ENCODE measurements around the gene TAAR5. TPM values are rescaled to one million over a fixed set of nuclear protein-coding genes. Genes with fewer than 3 reads are reported as not detected.

TAAR5 gene
- total and polyA plus RNA-seq, 2 donors (not counting 1 experiment from before 2014, with no cell fraction given), result not detected

DNA sequence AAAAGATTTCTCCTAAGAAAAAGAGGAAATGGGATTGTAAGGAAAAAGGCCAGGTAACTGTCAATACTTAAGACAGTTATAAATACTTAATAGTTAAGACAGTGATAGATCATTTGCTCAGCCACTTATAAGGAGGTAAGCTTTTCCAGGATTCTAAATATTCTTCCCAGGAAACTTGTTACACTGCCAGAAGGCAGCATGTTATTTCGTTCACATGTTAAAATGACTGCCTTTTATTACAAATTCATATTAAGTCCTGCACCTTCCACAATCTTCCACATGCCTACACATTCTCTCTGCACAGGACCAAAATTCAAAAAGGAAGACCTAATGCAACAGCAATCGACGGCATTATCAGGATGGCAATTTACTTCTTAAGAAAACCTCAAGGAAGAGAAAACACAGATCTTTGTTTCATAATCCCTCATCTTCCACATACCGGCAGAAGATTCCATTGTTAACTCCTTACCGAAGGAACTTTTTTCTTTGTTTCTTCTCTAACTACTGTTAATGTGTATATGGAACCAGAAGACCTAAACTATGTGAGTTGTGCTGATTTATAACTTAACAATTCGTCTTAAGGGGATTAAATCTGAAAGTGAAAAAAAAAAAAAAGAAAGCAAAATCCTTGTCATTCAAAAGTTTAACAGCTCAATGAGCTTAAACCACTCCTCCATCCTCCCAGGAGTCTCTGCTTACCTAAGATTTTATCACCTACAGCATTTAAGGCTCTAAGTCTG lies 33.7 kb upstream of the TAAR5 start:
- Histone ChIP-seq H3K4me1 (ENCODE audit: control insufficient read depth in 2 of 2, insufficient read depth in 2 of 2, low read length in 2 of 2) (no peaks in the 10 kb centered on the region), H3K9ac (ENCODE audit: low read length) (no peak overlapping the region), H3K27me3 (replicated peaks in 1 of 4; ENCODE audit: control extremely low read depth in 1 of 4, control insufficient read depth in 3 of 4, insufficient read depth in 4 of 4, low read length in 3 of 4) (peaks cover 0 to 3% (median 0%) of the 10 kb centered on the region in 4 experiments), H3K79me2 (ENCODE audit: control insufficient read depth, insufficient read depth, low read length) (no peaks in the 10 kb centered on the region), H3K27ac (ENCODE audit: low read length in 2 of 2) (no peak overlapping the region), H4K20me1 (ENCODE audit: control insufficient read depth, insufficient read depth, low read length, poor library complexity, severe bottlenecking) (no peaks in the 10 kb centered on the region), H3K36me3 (replicated peaks in 1 of 2; ENCODE audit: control extremely low read depth in 1 of 2, control insufficient read depth in 1 of 2, extremely low read depth in 1 of 2, insufficient read depth in 2 of 2, low read length in 1 of 2) (no peaks in the 10 kb centered on the region), H2AFZ (ENCODE audit: insufficient read depth, low read depth, low read length, poor library complexity, severe bottlenecking) (no peak overlapping the region), H3K4me3 (ENCODE audit: control extremely low read depth in 1 of 5, extremely low read depth in 1 of 5, insufficient read depth in 1 of 5, low read depth in 2 of 5, low read length in 4 of 5) (no peak overlapping the region), H3K9me3 (ENCODE audit: control extremely low read depth in 1 of 3, control insufficient read depth in 2 of 3, insufficient read depth in 1 of 3, low read length in 2 of 3) (no peaks in the 10 kb centered on the region), H3K4me2 (replicated peaks; ENCODE audit: low read depth, low read length, poor library complexity, severe bottlenecking) (no peak overlapping the region)
- no peak for ATAC-seq (ENCODE audit: low read depth)
- POLR2A ChIA-PET, result no interaction called here
- CTCF ChIA-PET, result no interaction called here
- no peak for DNase-seq
- H3K27me3 Mint-ChIP-seq, result peaks cover 28% of the 10 kb centered on the region
- TF ChIP-seq, protein P1, sequence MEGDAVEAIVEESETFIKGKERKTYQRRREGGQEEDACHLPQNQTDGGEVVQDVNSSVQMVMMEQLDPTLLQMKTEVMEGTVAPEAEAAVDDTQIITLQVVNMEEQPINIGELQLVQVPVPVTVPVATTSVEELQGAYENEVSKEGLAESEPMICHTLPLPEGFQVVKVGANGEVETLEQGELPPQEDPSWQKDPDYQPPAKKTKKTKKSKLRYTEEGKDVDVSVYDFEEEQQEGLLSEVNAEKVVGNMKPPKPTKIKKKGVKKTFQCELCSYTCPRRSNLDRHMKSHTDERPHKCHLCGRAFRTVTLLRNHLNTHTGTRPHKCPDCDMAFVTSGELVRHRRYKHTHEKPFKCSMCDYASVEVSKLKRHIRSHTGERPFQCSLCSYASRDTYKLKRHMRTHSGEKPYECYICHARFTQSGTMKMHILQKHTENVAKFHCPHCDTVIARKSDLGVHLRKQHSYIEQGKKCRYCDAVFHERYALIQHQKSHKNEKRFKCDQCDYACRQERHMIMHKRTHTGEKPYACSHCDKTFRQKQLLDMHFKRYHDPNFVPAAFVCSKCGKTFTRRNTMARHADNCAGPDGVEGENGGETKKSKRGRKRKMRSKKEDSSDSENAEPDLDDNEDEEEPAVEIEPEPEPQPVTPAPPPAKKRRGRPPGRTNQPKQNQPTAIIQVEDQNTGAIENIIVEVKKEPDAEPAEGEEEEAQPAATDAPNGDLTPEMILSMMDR (IDR thresholded peaks at IDR 0.05), result no peak
- TF ChIP-seq EZH2 (IDR thresholded peaks at IDR 0.05; ENCODE audit: borderline replicate concordance, insufficient read depth, low read depth, low read length, poor library complexity, severe bottlenecking), result no peak
- no peak overlapping the region for H3K27ac Mint-ChIP-seq
- no peaks in the 10 kb centered on the region for H3K9me3 Mint-ChIP-seq (ENCODE audit: insufficient read depth)
- no peaks in the 10 kb centered on the region for H3K4me1 Mint-ChIP-seq
- no peak overlapping the region for H3K4me3 Mint-ChIP-seq
- intact Hi-C loops (cut with micrococcal nuclease), result no loop called here
- WGBS (ENCODE audit: insufficient coverage), result 69% methylated on average over 3 of the region's 6 CpGs

DNA sequence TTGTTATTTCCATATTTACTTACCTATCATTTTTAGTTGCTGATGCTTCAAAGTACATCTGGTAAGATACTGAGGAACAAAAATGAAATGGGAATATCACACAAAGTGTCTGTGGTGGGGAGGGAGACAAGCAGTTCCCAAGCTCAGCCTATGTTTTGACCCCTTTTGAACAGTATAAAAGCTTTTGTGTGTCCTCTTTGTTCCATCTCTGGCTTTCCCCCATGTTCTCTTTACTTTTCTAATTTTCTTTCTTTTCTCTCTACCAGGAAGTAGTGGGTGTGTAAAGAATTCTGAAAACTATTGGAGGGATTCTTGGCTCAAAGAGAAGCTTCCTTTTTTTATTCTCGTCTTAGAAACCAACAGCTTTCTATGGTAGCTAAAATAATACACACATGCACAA lies 27.1 kb upstream of the TAAR5 start:
- no peaks in the 10 kb centered on the region for H3K4me1 ChIP-seq (ENCODE audit: control insufficient read depth in 2 of 2, insufficient read depth in 2 of 2, low read length in 2 of 2)
- no peaks in the 10 kb centered on the region for H4K20me1 ChIP-seq (ENCODE audit: control insufficient read depth, insufficient read depth, low read length, poor library complexity, severe bottlenecking)
- H3K27me3 ChIP-seq (replicated peaks in 1 of 4; ENCODE audit: control extremely low read depth in 1 of 4, control insufficient read depth in 3 of 4, insufficient read depth in 4 of 4, low read length in 3 of 4), result no peaks in the 10 kb centered on the region
- Mint-ChIP-seq H3K27me3 (peaks cover 4% of the 10 kb centered on the region), H3K4me1 (peaks cover 23% of the 10 kb centered on the region), H3K27ac (no peak overlapping the region), H3K9me3 (ENCODE audit: insufficient read depth) (no peaks in the 10 kb centered on the region), H3K4me3 (no peak overlapping the region)
- no CpG with 5 or more reads among the region's 1 CpG for WGBS (ENCODE audit: insufficient coverage)
- H3K27ac ChIP-seq (ENCODE audit: low read length in 2 of 2), result no peak overlapping the region
- no peak for TF ChIP-seq EZH2 (IDR thresholded peaks at IDR 0.05; ENCODE audit: borderline replicate concordance, insufficient read depth, low read depth, low read length, poor library complexity, severe bottlenecking)
- TF ChIP-seq, protein P1 (IDR thresholded peaks at IDR 0.05), result no peak
- ATAC-seq (ENCODE audit: low read depth) (no peak), DNase-seq (no peak)
- no peak overlapping the region for H3K4me2 ChIP-seq (replicated peaks; ENCODE audit: low read depth, low read length, poor library complexity, severe bottlenecking)
- H3K9ac ChIP-seq (ENCODE audit: low read length), result no peak overlapping the region
- H3K9me3 ChIP-seq (ENCODE audit: control extremely low read depth in 1 of 3, control insufficient read depth in 2 of 3, insufficient read depth in 1 of 3, low read length in 2 of 3), result no peaks in the 10 kb centered on the region
- ChIA-PET POLR2A (no interaction called here), CTCF (no interaction called here)
- H3K4me3 ChIP-seq (ENCODE audit: control extremely low read depth in 1 of 5, extremely low read depth in 1 of 5, insufficient read depth in 1 of 5, low read depth in 2 of 5, low read length in 4 of 5), result no peak overlapping the region
- no peaks in the 10 kb centered on the region for H3K79me2 ChIP-seq (ENCODE audit: control insufficient read depth, insufficient read depth, low read length)
- peak overlapping the region; percentile 24 for H2AFZ ChIP-seq (ENCODE audit: insufficient read depth, low read depth, low read length, poor library complexity, severe bottlenecking)
- intact Hi-C loops (cut with micrococcal nuclease), result no loop called here
- H3K36me3 ChIP-seq (replicated peaks in 1 of 2; ENCODE audit: control extremely low read depth in 1 of 2, control insufficient read depth in 1 of 2, extremely low read depth in 1 of 2, insufficient read depth in 2 of 2, low read length in 1 of 2), result no peaks in the 10 kb centered on the region
